ENCODE results near the gene RARS2.

DNA sequence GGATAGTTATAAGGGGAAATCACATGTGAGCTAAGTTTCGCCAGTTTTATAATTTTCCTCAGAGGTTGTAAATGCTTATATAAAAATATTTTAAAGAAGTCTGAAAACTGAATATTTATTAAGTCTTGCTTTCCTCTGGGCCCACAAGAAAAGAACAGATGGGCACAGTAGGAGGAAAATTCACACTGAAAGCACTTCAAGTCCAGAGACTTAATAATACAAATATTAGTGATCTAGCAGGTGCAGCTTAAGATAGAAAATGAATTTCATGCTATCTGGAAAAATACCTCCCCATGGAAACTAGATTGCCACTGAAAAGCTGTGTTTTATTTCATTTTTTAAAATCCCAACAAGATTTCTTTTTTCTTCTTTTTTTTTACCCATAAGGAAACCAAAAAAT lies 47.3 kb upstream of the RARS2 start:
- TF ChIP-seq POLR2A (IDR thresholded peaks at IDR 0.05; ENCODE audit: low read length) (no peak), GATA1 (IDR thresholded peaks at IDR 0.05; ENCODE audit: low read depth, low read length) (no peak)
